Dermis blood vessel endothelial cell (primary cell): ENCODE results near the gene G0S2. TPM values are rescaled to one million over a fixed set of nuclear protein-coding genes. Genes with fewer than 3 reads are reported as not detected.

Source experiments
- DNase-seq: peaks from one replicate; pipeline ENCODE4 v3.0.0; 2010
- total RNA-seq: library from RNA; depleted of rRNA; stranded (reverse); fragments of >200 nt; gene quantifications from 2 replicates; pipeline ENCODE4 v1.2.3, GENCODE V29; 2014

Gene G0S2
- total RNA-seq = 0.33 and 1.0 TPM in 2 replicates

GRCh38 chr1:209674957-209675564, at the start of gene G0S2:
TSS of gene G0S2 (plus strand) at chr1:209675412. CDS start at chr1:209675685, 273 bp downstream.
- DNase-seq = peak; percentile 48

DNA sequence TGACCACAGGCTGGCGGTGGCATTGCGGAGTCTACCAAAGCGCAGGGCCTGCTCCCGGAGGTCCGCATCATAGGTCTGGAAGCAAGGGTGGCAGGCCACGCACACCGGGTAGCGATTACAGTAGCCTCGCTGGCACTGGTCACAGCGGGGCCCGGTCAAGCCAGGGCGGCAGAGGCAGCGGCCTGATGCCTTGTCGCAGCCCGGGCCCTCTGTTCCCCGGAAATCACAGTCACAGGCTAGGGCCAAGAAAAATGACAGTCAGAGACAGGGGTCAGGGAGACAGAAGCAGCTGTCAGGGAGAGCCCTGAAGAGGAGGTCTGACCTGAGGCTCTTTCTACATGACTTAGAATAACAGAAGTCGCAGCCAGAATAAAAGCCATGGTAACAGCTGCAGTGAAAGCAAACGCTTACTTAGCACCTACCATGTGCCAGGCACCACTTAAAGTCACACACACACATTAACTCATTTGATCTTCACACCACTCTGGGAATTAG, 49.4 kb upstream of the G0S2 start:
- DNase-seq = no peak

DNA sequence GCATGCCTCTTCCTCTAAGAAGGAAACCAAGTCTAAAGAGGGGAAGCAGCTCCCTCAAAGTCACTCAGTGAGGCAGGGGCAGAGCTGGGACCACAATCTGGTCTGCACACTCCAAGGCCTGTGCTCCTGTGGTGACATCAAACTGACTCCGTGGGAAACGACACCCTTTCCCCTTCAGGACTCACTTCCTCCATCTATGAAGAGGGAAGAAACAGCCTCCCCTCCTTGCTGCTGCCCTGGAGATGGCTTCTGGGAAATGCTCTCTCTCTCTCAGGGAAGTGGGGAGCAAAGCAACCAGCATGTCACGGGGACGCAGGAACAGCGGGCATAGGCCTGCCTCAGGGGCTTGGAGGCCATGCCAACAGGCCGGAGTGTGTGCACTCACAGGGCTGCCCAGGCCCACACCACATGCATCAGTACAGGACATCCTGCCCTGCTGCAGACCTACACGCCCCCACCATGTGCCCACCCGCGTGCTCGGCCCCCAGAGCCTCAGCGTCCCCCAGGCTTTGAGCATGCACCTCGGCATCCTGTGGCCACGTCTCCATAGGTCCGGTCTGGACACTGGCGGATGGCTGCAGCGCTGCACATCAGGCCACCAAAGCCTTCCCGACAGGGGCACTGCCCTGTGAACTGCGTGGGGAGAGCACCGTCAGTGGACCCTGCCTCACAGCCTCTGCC, 48.7 kb upstream of the G0S2 start:
- DNase-seq = no peak

GRCh38 chr1:209627027-209627731, 48.0 kb upstream of the G0S2 start:
- no peak for DNase-seq

- DNase-seq = peak; percentile 90
Observed at GRCh38 chr1:209627732-209628196, 47.4 kb upstream of the G0S2 start.

- no peak for DNase-seq
Observed at GRCh38 chr1:209628618-209629299, 46.5 kb upstream of the G0S2 start.

GRCh38 chr1:209629621-209630382, 45.4 kb upstream of the G0S2 start:
- DNase-seq = no peak

- peak; percentile 59 for DNase-seq
Observed at GRCh38 chr1:209630383-209631225, 44.6 kb upstream of the G0S2 start.

- no peak for DNase-seq
Observed at GRCh38 chr1:209633335-209633997, 41.7 kb upstream of the G0S2 start.

- no peak for DNase-seq
Observed at GRCh38 chr1:209634005-209634737, 41.0 kb upstream of the G0S2 start.

- no peak for DNase-seq
Observed at GRCh38 chr1:209635850-209636249, 39.4 kb upstream of the G0S2 start.

DNA sequence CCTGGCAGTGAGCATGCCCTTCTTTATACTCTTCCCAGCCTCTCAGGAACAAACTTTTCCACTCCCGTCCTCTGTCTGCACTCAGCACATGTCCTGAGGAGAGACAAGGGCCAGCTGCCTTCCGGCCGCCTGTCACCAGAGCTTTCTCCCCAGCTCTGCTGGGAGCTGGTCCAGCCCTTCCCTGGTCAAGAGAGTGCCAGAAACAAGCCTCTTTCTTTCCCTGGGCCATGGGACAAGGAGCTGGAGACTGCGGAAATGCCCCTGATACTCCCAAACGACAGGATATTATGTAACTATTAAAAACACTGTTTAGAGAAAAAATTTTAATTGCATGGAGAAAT, 33.4 kb upstream of the G0S2 start:
- DNase-seq = no peak

DNA sequence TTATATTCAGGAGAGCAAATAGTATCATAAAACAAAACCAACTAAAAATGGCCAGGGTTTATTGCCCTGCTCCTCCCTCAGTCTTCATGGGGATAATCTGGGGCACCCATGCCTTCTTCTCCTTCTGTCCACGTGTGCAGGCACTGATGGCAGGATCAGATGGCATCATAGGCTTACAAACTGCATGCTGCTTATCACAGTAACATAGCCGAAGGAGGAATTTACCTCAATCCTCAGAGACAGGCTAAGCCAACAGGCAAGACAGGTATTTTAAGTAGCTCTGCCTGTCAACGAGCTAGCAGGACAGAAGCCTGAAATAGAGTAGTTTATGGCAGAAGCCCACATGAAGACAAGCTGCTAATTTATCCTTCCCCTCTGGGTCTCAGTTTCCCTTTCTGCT, 32.4 kb upstream of the G0S2 start:
- no peak for DNase-seq

- DNase-seq = peak; percentile 51
Observed at GRCh38 chr1:209643285-209644020, 31.8 kb upstream of the G0S2 start.

- DNase-seq = no peak
Observed at GRCh38 chr1:209645574-209646452, 29.4 kb upstream of the G0S2 start.

- no peak for DNase-seq
Observed at GRCh38 chr1:209646558-209646957, 28.7 kb upstream of the G0S2 start.

- DNase-seq = no peak
Observed at GRCh38 chr1:209647156-209647555, 28.1 kb upstream of the G0S2 start.

- no peak for DNase-seq
Observed at GRCh38 chr1:209648346-209648745, 26.9 kb upstream of the G0S2 start.
